ENCODE data around the gene XRCC1. TPM values are rescaled to one million over a fixed set of nuclear protein-coding genes. Genes with fewer than 3 reads are reported as not detected.

Gene XRCC1
- total and polyA plus RNA-seq, 10 of the 15 experiments (the other 5 are each of a cell fraction or from before 2014, with no cell fraction given): 2.0 to 51.1 (median 33.7) TPM

DNA sequence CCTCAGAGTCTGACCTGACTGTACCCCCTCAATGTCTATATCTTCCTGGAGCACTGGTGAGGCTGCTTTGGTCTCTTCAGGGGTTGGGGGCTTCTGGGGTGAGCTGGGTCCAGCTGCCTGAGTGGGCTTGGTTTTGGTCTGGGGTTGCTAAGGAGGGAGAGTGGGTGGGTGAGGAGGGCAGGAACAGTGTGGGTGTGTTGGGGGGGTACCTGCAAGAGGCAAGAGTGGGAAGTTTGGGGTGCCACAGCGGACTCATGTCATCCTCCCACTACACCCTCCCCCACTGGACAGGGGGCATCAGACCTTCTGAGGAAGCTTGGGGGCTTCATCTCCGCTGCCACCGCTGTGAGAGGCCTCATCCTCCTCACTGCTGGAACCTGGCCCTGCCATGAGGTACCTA lies 28.7 kb downstream of the XRCC1 start:
- H3K27me3 ChIP-seq (replicated peaks in 1 of 2; ENCODE audit: control insufficient read depth in 2 of 2, insufficient read depth in 2 of 2, low read length in 1 of 2): no peaks in the 10 kb centered on the region

More for the DNA sequence above, 28.7 kb downstream of the XRCC1 start:
- no peak overlapping the region for H3K27ac ChIP-seq (ENCODE audit: control insufficient read depth, insufficient read depth)
- BruUV-seq (replicated peaks): no TSS peak
- DNase-seq (ENCODE audit: low read depth, low spot score): no peak
- intact Hi-C loops (cut with micrococcal nuclease; ENCODE audit: unreplicated experiment): no loop called here
- TF ChIP-seq SREBF1 (IDR thresholded peaks at IDR 0.05; ENCODE audit: low read length) (no peak), MXI1 (IDR thresholded peaks at IDR 0.05; ENCODE audit: low read depth, low read length) (no peak), SUPT20H (IDR thresholded peaks at IDR 0.05; ENCODE audit: borderline replicate concordance, control insufficient read depth, low read depth, low read length) (no peak), TARDBP (IDR thresholded peaks at IDR 0.05; ENCODE audit: borderline replicate concordance) (no peak), GATAD2B (conservative IDR thresholded peaks at IDR 0.05; ENCODE audit: low read depth) (no peak), NFYB (IDR thresholded peaks at IDR 0.05; ENCODE audit: insufficient read depth, low read depth, low read length) (no peak), TCF7 (IDR thresholded peaks at IDR 0.05; ENCODE audit: borderline replicate concordance) (no peak), RUNX3 (IDR thresholded peaks at IDR 0.05; ENCODE audit: low read length) (no peak), CHD2 (IDR thresholded peaks at IDR 0.05; ENCODE audit: borderline replicate concordance, low read depth, low read length) (no peak), YBX1 (IDR thresholded peaks at IDR 0.05) (no peak), HCFC1 (IDR thresholded peaks at IDR 0.05; ENCODE audit: low read length) (no peak)
- TF ChIP-seq, protein P1, sequence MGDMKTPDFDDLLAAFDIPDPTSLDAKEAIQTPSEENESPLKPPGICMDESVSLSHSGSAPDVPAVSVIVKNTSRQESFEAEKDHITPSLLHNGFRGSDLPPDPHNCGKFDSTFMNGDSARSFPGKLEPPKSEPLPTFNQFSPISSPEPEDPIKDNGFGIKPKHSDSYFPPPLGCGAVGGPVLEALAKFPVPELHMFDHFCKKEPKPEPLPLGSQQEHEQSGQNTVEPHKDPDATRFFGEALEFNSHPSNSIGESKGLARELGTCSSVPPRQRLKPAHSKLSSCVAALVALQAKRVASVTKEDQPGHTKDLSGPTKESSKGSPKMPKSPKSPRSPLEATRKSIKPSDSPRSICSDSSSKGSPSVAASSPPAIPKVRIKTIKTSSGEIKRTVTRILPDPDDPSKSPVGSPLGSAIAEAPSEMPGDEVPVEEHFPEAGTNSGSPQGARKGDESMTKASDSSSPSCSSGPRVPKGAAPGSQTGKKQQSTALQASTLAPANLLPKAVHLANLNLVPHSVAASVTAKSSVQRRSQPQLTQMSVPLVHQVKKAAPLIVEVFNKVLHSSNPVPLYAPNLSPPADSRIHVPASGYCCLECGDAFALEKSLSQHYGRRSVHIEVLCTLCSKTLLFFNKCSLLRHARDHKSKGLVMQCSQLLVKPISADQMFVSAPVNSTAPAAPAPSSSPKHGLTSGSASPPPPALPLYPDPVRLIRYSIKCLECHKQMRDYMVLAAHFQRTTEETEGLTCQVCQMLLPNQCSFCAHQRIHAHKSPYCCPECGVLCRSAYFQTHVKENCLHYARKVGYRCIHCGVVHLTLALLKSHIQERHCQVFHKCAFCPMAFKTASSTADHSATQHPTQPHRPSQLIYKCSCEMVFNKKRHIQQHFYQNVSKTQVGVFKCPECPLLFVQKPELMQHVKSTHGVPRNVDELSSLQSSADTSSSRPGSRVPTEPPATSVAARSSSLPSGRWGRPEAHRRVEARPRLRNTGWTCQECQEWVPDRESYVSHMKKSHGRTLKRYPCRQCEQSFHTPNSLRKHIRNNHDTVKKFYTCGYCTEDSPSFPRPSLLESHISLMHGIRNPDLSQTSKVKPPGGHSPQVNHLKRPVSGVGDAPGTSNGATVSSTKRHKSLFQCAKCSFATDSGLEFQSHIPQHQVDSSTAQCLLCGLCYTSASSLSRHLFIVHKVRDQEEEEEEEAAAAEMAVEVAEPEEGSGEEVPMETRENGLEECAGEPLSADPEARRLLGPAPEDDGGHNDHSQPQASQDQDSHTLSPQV (IDR thresholded peaks at IDR 0.05): no peak
- TF ChIP-seq, protein P2, sequence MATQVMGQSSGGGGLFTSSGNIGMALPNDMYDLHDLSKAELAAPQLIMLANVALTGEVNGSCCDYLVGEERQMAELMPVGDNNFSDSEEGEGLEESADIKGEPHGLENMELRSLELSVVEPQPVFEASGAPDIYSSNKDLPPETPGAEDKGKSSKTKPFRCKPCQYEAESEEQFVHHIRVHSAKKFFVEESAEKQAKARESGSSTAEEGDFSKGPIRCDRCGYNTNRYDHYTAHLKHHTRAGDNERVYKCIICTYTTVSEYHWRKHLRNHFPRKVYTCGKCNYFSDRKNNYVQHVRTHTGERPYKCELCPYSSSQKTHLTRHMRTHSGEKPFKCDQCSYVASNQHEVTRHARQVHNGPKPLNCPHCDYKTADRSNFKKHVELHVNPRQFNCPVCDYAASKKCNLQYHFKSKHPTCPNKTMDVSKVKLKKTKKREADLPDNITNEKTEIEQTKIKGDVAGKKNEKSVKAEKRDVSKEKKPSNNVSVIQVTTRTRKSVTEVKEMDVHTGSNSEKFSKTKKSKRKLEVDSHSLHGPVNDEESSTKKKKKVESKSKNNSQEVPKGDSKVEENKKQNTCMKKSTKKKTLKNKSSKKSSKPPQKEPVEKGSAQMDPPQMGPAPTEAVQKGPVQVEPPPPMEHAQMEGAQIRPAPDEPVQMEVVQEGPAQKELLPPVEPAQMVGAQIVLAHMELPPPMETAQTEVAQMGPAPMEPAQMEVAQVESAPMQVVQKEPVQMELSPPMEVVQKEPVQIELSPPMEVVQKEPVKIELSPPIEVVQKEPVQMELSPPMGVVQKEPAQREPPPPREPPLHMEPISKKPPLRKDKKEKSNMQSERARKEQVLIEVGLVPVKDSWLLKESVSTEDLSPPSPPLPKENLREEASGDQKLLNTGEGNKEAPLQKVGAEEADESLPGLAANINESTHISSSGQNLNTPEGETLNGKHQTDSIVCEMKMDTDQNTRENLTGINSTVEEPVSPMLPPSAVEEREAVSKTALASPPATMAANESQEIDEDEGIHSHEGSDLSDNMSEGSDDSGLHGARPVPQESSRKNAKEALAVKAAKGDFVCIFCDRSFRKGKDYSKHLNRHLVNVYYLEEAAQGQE (IDR thresholded peaks at IDR 0.05; ENCODE audit: low read depth, low read length): no peak
- no peak overlapping the region for H3K4me3 ChIP-seq
- in situ Hi-C loops (cut with MboI): no loop called here
- no peak overlapping the region for H3K4me2 ChIP-seq (ENCODE audit: control insufficient read depth, insufficient read depth)
- POLR2A ChIA-PET: interaction anchor here (0.6 kb wide), 1 partner anchor 21 kb away, joined by 3 read pairs; no protein-coding TSS in a partner anchor
- no peaks in the 10 kb centered on the region for H3K4me1 ChIP-seq (ENCODE audit: control insufficient read depth, insufficient read depth, low read length)
- SMC1A ChIA-PET (ENCODE audit: uncharacterized antibody, unreplicated experiment): no interaction called here
- CTCF ChIA-PET: no interaction called here
- FAIRE-seq: no peak
- H3K36me3 ChIP-seq (ENCODE audit: control insufficient read depth in 2 of 2, insufficient read depth in 2 of 2, low read length in 1 of 2): peaks cover 13 to 16% of the 10 kb centered on the region in 2 experiments
- RAD21 ChIA-PET (ENCODE audit: unreplicated experiment): no interaction called here
- H2AFZ ChIP-seq (ENCODE audit: control insufficient read depth, low read depth, low read length): no peak overlapping the region
- H3K9ac ChIP-seq (ENCODE audit: control insufficient read depth, insufficient read depth, low read length): no peak overlapping the region
- H3K9me3 ChIP-seq (replicated peaks; ENCODE audit: control insufficient read depth, insufficient read depth, low read length): no peaks in the 10 kb centered on the region
- ATAC-seq: no peak
- H3K79me2 ChIP-seq (ENCODE audit: control insufficient read depth, insufficient read depth, low read length): no peaks in the 10 kb centered on the region
- 96% methylated on average over 3 of the region's 3 CpGs for WGBS (ENCODE audit: insufficient coverage, insufficient replicate concordance, low lambda C conversion rate, missing lambda C conversion rate)
- H4K20me1 ChIP-seq (ENCODE audit: control insufficient read depth, insufficient read depth): no peaks in the 10 kb centered on the region

All from GM12878 (cell line).